MCF 10A (cell line): ENCODE data around the gene SCAMP5. TPM values are rescaled to one million over a fixed set of nuclear protein-coding genes. Genes with fewer than 3 reads are reported as not detected.

Source experiments
- BruUV-seq: library from RNA; stranded (reverse); fragments of 400-500 nt; replicated peaks from 2 replicates; lab custom pipeline; 2021; lab: Mats Ljungman, UMichigan
- CTCF ChIA-PET: fragments of 300-600 bp; sonication (Branson Sonifier 250); formaldehyde crosslinking; extraction: SDS; loops from one replicate; lab custom pipeline; 2021; ENCODE audit warnings: antibody characterized with exemption, inconsistent platforms; lab: Yijun Ruan, JAX
- POLR2A ChIA-PET: fragments of 300-600, 350-650 bp; sonication (Branson Sonifier 250); formaldehyde crosslinking; extraction: SDS; loops from one replicate; lab custom pipeline; 2020; ENCODE audit warnings: antibody characterized with exemption, inconsistent platforms; lab: Yijun Ruan, JAX
- DNase-seq: peaks from one replicate; pipeline ENCODE4 v3.0.0-alpha.2; 2018; ENCODE audit not compliant: unreplicated experiment
- H3K27ac Mint-ChIP-seq: one replicate; pipeline ENCODE4 v1.8.0; 2022; ENCODE audit warnings: mild to moderate bottlenecking, low read depth, mixed read lengths; ENCODE audit not compliant: unreplicated experiment
- H3K27me3 Mint-ChIP-seq: one replicate; pipeline ENCODE4 v1.8.0; 2022; ENCODE audit warnings: mixed read lengths; ENCODE audit not compliant: insufficient read depth, unreplicated experiment
- H3K36me3 Mint-ChIP-seq: one replicate; pipeline ENCODE4 v1.8.0; 2022; ENCODE audit warnings: mild to moderate bottlenecking, moderate library complexity, mixed read lengths; ENCODE audit not compliant: insufficient read depth, unreplicated experiment
- H3K4me1 Mint-ChIP-seq: one replicate; pipeline ENCODE4 v1.8.0; 2022; ENCODE audit warnings: mixed read lengths; ENCODE audit not compliant: insufficient read depth, unreplicated experiment
- H3K4me3 Mint-ChIP-seq: one replicate; pipeline ENCODE4 v1.8.0; 2022; ENCODE audit warnings: mild to moderate bottlenecking, moderate library complexity, mixed read lengths; ENCODE audit not compliant: unreplicated experiment
- H3K9me3 Mint-ChIP-seq: one replicate; pipeline ENCODE4 v1.8.0; 2022; ENCODE audit warnings: mixed read lengths; ENCODE audit not compliant: unreplicated experiment
- CTCF ChIP-seq: fragments of 200-600 bp; IDR thresholded peaks from one replicate; pipeline ENCODE4 v1.8.0; 2022; ENCODE audit warnings: antibody characterized with exemption, mild to moderate bottlenecking; ENCODE audit not compliant: unreplicated experiment
- intact Hi-C: fragments of 100-400 bp; cut with micrococcal nuclease; formaldehyde crosslinking; loops from 2 replicates; pipeline ENCODE4 v1.14.1; 2022
- total RNA-seq: library from RNA; stranded (reverse); gene quantifications from 2 replicates; pipeline ENCODE4 v1.2.3, GENCODE V29; 2022

SCAMP5 gene
- total RNA-seq, 1 experiment from 2014 or later: 0.54 TPM

- Mint-ChIP-seq H3K36me3 (no peaks in the 10 kb centered on the region), H3K4me1 (peaks cover 4% of the 10 kb centered on the region), H3K4me3 (no peak overlapping the region), H3K9me3 (no peaks in the 10 kb centered on the region), H3K27ac (no peak overlapping the region), H3K27me3 (no peaks in the 10 kb centered on the region)
- no peak for DNase-seq
- no peak for TF ChIP-seq CTCF
- no TSS peak for BruUV-seq
- ChIA-PET POLR2A (no interaction called here), CTCF (interaction anchor here (0.6 to 1.4 kb wide), 2 partner anchors 10 to 226 kb away, joined by 3 to 4 read pairs; no protein-coding TSS in a partner anchor)
- intact Hi-C loops: no loop called here
Observed at GRCh38 chr15:75048394-75048793, 53.0 kb downstream of the SCAMP5 start.

- DNase-seq: no peak
- Mint-ChIP-seq H3K4me3 (no peak overlapping the region), H3K27me3 (no peaks in the 10 kb centered on the region), H3K36me3 (no peaks in the 10 kb centered on the region), H3K4me1 (no peaks in the 10 kb centered on the region), H3K9me3 (no peaks in the 10 kb centered on the region), H3K27ac (no peak overlapping the region)
- ChIA-PET CTCF (interaction anchor here (0.7 to 1.4 kb wide), 3 partner anchors 20 to 225 kb away, joined by 3 to 4 read pairs (median 3); no protein-coding TSS in a partner anchor), POLR2A (interaction anchor here (1.2 kb wide), 1 partner anchor 152 kb away, joined by 4 read pairs; the partner anchor contains the start of gene C15orf39)
- no TSS peak for BruUV-seq
- intact Hi-C loops: no loop called here
- TF ChIP-seq CTCF: no peak
Observed at GRCh38 chr15:75049392-75049791, 54.0 kb downstream of the SCAMP5 start.

- Mint-ChIP-seq H3K4me3 (no peak overlapping the region), H3K27ac (no peak overlapping the region), H3K4me1 (no peaks in the 10 kb centered on the region), H3K36me3 (no peaks in the 10 kb centered on the region), H3K9me3 (no peaks in the 10 kb centered on the region), H3K27me3 (no peaks in the 10 kb centered on the region)
- CTCF ChIA-PET: interaction anchor here (0.5 to 1.1 kb wide), 3 partner anchors 17 to 170 kb away, joined by 3 to 4 read pairs (median 3); partner anchors contain the start of gene C15orf39
- no peak for DNase-seq
- TF ChIP-seq CTCF: no peak
- no TSS peak for BruUV-seq
- intact Hi-C loops: no loop called here
- POLR2A ChIA-PET: interaction anchor here (1.0 to 1.2 kb wide), 2 partner anchors 27 to 151 kb away, joined by 4 read pairs; partner anchors contain the start of genes C15orf39 and PPCDC
Observed at GRCh38 chr15:75050283-75050682, 54.9 kb downstream of the SCAMP5 start.

- ChIA-PET CTCF (interaction anchor here (0.7 to 1.1 kb wide), 3 partner anchors 8 to 150 kb away, joined by 3 to 4 read pairs (median 3); partner anchors contain the start of gene C15orf39), POLR2A (interaction anchor here (1.0 to 1.3 kb wide), 2 partner anchors 14 to 28 kb away, joined by 3 to 4 read pairs; partner anchors contain the start of gene PPCDC)
- Mint-ChIP-seq H3K4me1 (no peaks in the 10 kb centered on the region), H3K27ac (no peak overlapping the region), H3K36me3 (no peaks in the 10 kb centered on the region), H3K9me3 (no peaks in the 10 kb centered on the region), H3K4me3 (no peak overlapping the region), H3K27me3 (no peaks in the 10 kb centered on the region)
- DNase-seq: no peak
- no peak for TF ChIP-seq CTCF
- intact Hi-C loops: no loop called here
- no TSS peak for BruUV-seq
Observed at GRCh38 chr15:75051191-75051608, 55.8 kb downstream of the SCAMP5 start.
